NB4 (cell line): ENCODE results near the gene LCLAT1.

Source experiments
- DNase-seq: peaks from one replicate; pipeline ENCODE4 v3.0.0; 2010; ENCODE audit warnings: low read depth
- H3K4me3 ChIP-seq: one replicate; pipeline ENCODE4 v1.5.1; 2011; ENCODE audit warnings: mild to moderate bottlenecking, low read depth, low read length, moderate library complexity
- CTCF ChIP-seq: IDR thresholded peaks from one replicate; pipeline ENCODE4 v1.5.1; 2012; ENCODE audit warnings: low read depth, low read length
- MYC ChIP-seq: IDR thresholded peaks from 2 replicates; pipeline ENCODE4 v1.6.1; 2011; ENCODE audit warnings: low read depth, low read length
- POLR2A ChIP-seq: IDR thresholded peaks from 2 replicates; pipeline ENCODE4 v1.6.1; 2011; ENCODE audit warnings: mild to moderate bottlenecking; ENCODE audit not compliant: insufficient read length; ENCODE audit errors: extremely low read depth
- TF ChIP-seq, protein P1 (sequence below): IDR thresholded peaks from 2 replicates; pipeline ENCODE4 v1.6.1; 2011; ENCODE audit warnings: low read depth, low read length

Gene LCLAT1

DNA sequence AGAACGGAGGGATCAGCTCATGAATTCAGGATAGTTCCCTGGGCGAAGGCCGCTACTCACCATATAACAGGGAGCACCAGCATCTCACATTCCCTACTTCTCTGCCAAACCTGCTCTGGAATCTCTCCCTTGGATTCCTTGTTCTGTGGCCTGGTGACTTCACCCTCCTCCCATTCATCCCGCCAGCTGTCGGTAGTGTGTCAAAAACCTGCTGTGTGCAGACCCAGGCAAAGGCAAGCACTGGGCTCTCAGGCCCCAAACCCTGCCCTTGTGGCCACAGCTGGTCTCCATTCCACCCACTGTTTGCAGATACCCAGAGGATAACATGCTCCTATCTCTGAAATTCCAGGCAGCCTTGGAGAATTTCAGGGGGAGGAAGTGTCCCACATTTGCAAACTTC lies 208.6 kb downstream of the LCLAT1 start:
- no peak for DNase-seq
- TF ChIP-seq MYC (no peak), CTCF (no peak), POLR2A (no peak)
- TF ChIP-seq, protein P1, sequence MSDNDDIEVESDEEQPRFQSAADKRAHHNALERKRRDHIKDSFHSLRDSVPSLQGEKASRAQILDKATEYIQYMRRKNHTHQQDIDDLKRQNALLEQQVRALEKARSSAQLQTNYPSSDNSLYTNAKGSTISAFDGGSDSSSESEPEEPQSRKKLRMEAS: no peak

DNA sequence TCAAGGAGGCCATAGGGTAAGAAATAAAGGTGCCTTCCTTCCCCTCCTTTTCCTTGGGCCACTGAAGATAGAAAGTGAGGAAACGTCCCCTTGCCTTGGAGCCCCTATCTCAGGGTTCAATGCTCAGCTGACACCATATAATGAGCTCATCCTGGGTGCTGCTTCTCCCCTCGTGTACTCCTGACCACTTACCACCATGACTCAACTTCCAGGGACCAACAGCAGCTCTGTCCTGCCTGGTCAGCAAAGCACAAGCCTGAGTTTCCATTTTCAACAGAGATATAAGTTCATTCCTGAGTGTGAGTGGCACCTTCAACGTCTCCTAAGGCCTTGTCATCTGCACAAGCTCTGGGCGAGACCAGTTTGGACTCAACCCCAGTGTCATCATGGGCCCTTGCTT lies 209.0 kb downstream of the LCLAT1 start:
- no peak for DNase-seq

More for the DNA sequence above, 208.6 kb downstream of the LCLAT1 start:
- H3K4me3 ChIP-seq: no peak overlapping the region

GRCh38 chr2:30661173-30662107 lies 214.4 kb downstream of the LCLAT1 start:
- H3K4me3 ChIP-seq: no peak overlapping the region
- TF ChIP-seq, protein P1: no peak
- TF ChIP-seq MYC (no peak), POLR2A (no peak), CTCF (no peak)
- DNase-seq: no peak

More for the DNA sequence above, 209.0 kb downstream of the LCLAT1 start:
- H3K4me3 ChIP-seq: no peak overlapping the region
- TF ChIP-seq MYC (no peak), POLR2A (no peak), CTCF (no peak)
- TF ChIP-seq, protein P1: no peak

DNA sequence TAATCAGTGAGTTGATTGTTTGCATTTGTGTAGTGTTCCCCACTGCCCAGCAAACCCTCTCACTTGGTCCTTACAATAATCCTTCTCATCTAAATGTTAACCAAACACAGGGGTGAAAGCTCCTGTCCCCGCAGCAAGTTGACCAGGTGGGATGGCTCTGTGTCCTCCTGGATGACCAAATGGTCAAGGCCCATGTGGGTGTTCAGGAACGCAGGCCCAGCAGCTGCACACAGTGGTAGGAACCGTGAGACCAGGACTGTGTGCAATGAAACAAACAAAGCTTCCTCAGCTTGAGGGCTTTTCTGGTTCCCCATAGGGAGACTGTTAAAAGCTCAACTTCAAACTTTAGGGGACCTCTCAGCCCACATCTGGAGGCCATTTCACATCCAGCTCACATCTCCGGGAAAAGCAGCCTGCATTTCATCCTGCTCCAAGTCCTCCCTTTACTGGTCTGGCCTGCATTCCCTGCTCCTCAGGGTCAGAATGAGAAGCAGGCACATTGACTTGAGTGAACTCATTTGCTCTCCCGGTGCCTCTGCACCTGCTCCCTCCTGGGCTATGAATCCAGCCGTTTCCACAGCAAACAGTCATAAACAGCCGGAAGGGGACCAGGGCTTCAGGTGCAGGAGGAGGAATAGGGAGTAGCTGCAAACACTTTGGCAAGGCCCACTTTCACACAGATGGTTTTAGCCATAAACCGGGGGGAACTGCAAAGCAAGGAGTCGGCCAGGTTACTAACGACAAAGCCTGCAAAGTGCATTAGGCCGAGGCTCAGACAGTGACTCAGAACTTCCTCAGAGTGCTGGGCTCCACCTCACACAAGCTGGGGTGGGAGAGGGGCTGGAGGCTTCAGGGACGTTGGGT lies 215.5 kb downstream of the LCLAT1 start:
- TF ChIP-seq CTCF (no peak), POLR2A (no peak), MYC (no peak)
- TF ChIP-seq, protein P1: no peak
- DNase-seq: peak; percentile 13
- H3K4me3 ChIP-seq: no peak overlapping the region

- no peak overlapping the region for H3K4me3 ChIP-seq
- no peak for TF ChIP-seq POLR2A
- DNase-seq: no peak
Measured at GRCh38 chr2:30663321-30663720, 216.3 kb downstream of the LCLAT1 start.

DNA sequence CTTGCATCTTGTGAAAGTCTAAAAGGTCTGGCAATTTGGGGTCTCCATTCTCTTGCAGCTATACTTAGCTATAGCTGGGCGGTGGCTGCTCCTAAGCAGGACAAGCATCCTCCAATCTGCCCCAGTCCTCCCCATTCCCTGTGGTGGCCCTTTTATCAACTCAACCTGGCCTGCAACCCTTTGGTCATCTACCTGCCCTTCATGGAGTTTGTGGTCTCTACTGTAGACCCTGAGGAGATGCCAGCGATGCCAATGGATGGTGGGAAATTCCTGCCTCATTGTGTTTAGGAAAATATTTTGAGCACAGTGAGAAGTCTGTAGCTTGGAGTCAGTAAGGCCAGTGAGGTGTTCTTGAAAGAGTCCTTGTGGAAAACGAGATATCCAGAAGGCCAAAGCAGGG lies 216.8 kb downstream of the LCLAT1 start:
- DNase-seq: no peak
- TF ChIP-seq CTCF (no peak), MYC (no peak), POLR2A (no peak)
- TF ChIP-seq, protein P1: no peak
- H3K4me3 ChIP-seq: no peak overlapping the region
